HEK293 (cell line): ENCODE results near the gene SPAG5.

Experiments used
- CTCF ChIA-PET: fragments of 350-600 bp; formaldehyde crosslinking; extraction: SDS; loops from one replicate; lab custom pipeline; 2021; ENCODE audit warnings: antibody characterized with exemption; lab: Yijun Ruan, JAX
- POLR2A ChIA-PET: fragments of 300-600 bp; formaldehyde crosslinking; extraction: SDS; loops from one replicate; lab custom pipeline; 2020; ENCODE audit warnings: antibody characterized with exemption, inconsistent platforms; lab: Yijun Ruan, JAX
- H3K27ac ChIP-seq: fragments of 200-500 bp; sonication (Bioruptor generic); 2 replicates; pipeline ENCODE4 v1.5.1; 2014; ENCODE audit warnings: low read depth, low read length, control low read depth, inconsistent platforms; ENCODE audit errors: extremely low read depth
- H3K36me3 ChIP-seq, 2 experiments: fragments of 200-500 bp in 1 of 2; sonication (Bioruptor generic) in 1 of 2; 1 replicate in 1 of 2; 2 replicates in 1 of 2; pipeline ENCODE4 v1.5.1; 2014 to 2017; ENCODE audit warnings: inconsistent platforms in 2 of 2, low read length in 2 of 2; ENCODE audit not compliant: control insufficient read depth in 2 of 2, insufficient read depth in 1 of 2
- H3K4me1 ChIP-seq: fragments of 200-500 bp; sonication (Bioruptor generic); 2 replicates; pipeline ENCODE4 v1.5.1; 2014; ENCODE audit warnings: mild to moderate bottlenecking, low read length, inconsistent platforms; ENCODE audit not compliant: control insufficient read depth, insufficient read depth
- H3K4me3 ChIP-seq: 2 replicates; pipeline ENCODE4 v1.5.1; 2011; ENCODE audit warnings: low read depth, mild to moderate bottlenecking, control low read depth, low read length, moderate library complexity
- H3K9me3 ChIP-seq: fragments of 200-500 bp; sonication (Bioruptor generic); 2 replicates; pipeline ENCODE4 v1.5.1; 2014; ENCODE audit warnings: low read depth, low read length, inconsistent platforms; ENCODE audit not compliant: control insufficient read depth, insufficient read depth
- BCL11A ChIP-seq: fragments of 450-650 bp; formaldehyde crosslinking; IDR thresholded peaks from 2 replicates; pipeline ENCODE4 v1.5.1; 2016; ENCODE audit warnings: low read depth, missing biosample characterization, missing genetic modification characterization
- MEIS1 ChIP-seq: sonication (generic); formaldehyde crosslinking; IDR thresholded peaks from 2 replicates; pipeline ENCODE4 v1.8.1; 2022; ENCODE audit warnings: missing genetic modification reagents, mild to moderate bottlenecking, borderline replicate concordance
- RBAK ChIP-seq: fragments of 450-650 bp; formaldehyde crosslinking; IDR thresholded peaks from 2 replicates; pipeline ENCODE4 v1.5.1; 2016; ENCODE audit warnings: missing biosample characterization, missing genetic modification characterization
- YY2 ChIP-seq: fragments of 450-650 bp; formaldehyde crosslinking; IDR thresholded peaks from 2 replicates; pipeline ENCODE4 v1.5.1; 2016; ENCODE audit warnings: missing biosample characterization, missing genetic modification characterization
- ZBTB7A ChIP-seq: fragments of 450-650 bp; formaldehyde crosslinking; IDR thresholded peaks from 2 replicates; pipeline ENCODE4 v1.5.1; 2016; ENCODE audit warnings: low read depth, missing biosample characterization, missing genetic modification characterization
- ZNF140 ChIP-seq: fragments of 450-650 bp; formaldehyde crosslinking; IDR thresholded peaks from 2 replicates; pipeline ENCODE4 v1.5.1; 2016; ENCODE audit warnings: missing biosample characterization, missing genetic modification characterization
- ZNF266 ChIP-seq: fragments of 450-650 bp; formaldehyde crosslinking; IDR thresholded peaks from 2 replicates; pipeline ENCODE4 v1.5.1; 2016; ENCODE audit warnings: missing biosample characterization, missing genetic modification characterization, low read depth
- ZNF274 ChIP-seq, 2 experiments: fragments of 200-500 bp in 1 of 2; fragments of 450-650 bp in 1 of 2; sonication (Bioruptor generic) in 1 of 2; formaldehyde crosslinking in 1 of 2; IDR thresholded peaks; 2 replicates each; pipeline versions ENCODE4 v1.5.1 to v1.6.1; 2014 to 2016; ENCODE audit warnings: borderline replicate concordance in 1 of 2, inconsistent platforms in 1 of 2, low read length in 1 of 2, missing biosample characterization in 1 of 2, missing genetic modification characterization in 1 of 2
- ZNF37A ChIP-seq: fragments of 450-650 bp; IDR thresholded peaks from 2 replicates; pipeline ENCODE4 v1.5.1; 2018; ENCODE audit warnings: missing biosample characterization, missing genetic modification characterization
- ZNF514 ChIP-seq: fragments of 450-650 bp; formaldehyde crosslinking; IDR thresholded peaks from 2 replicates; pipeline ENCODE4 v1.5.1; 2016; ENCODE audit warnings: missing biosample characterization, missing genetic modification characterization
- ZNF548 ChIP-seq: fragments of 450-650 bp; formaldehyde crosslinking; IDR thresholded peaks from 2 replicates; pipeline ENCODE4 v1.5.1; 2016; ENCODE audit warnings: missing biosample characterization, missing genetic modification characterization
- ZNF561 ChIP-seq: fragments of 450-650 bp; IDR thresholded peaks from 2 replicates; pipeline ENCODE4 v1.5.1; 2018; ENCODE audit warnings: missing biosample characterization, missing genetic modification characterization, borderline replicate concordance
- ZNF621 ChIP-seq: fragments of 450-650 bp; formaldehyde crosslinking; IDR thresholded peaks from 2 replicates; pipeline ENCODE4 v1.5.1; 2017; ENCODE audit warnings: missing biosample characterization, missing genetic modification characterization
- ZNF792 ChIP-seq: fragments of 450-650 bp; formaldehyde crosslinking; IDR thresholded peaks from 2 replicates; pipeline ENCODE4 v1.5.1; 2016; ENCODE audit warnings: missing biosample characterization, missing genetic modification characterization
- ZSCAN16 ChIP-seq: fragments of 450-650 bp; formaldehyde crosslinking; IDR thresholded peaks from 2 replicates; pipeline ENCODE4 v1.5.1; 2016; ENCODE audit warnings: missing biosample characterization, missing genetic modification characterization
- TF ChIP-seq, protein P1 (sequence below): fragments of 450-650 bp; formaldehyde crosslinking; IDR thresholded peaks from 2 replicates; pipeline ENCODE4 v1.5.1; 2016; ENCODE audit warnings: missing biosample characterization, missing genetic modification characterization
- TF ChIP-seq, protein P2 (sequence below): fragments of 450-650 bp; formaldehyde crosslinking; IDR thresholded peaks from 2 replicates; pipeline ENCODE4 v1.5.1; 2016; ENCODE audit warnings: missing biosample characterization, missing genetic modification characterization
- TF ChIP-seq, protein P3 (sequence below): fragments of 450-650 bp; formaldehyde crosslinking; conservative IDR thresholded peaks from 2 replicates; pipeline ENCODE4 v1.5.1; 2016; ENCODE audit warnings: low read depth, missing biosample characterization, missing genetic modification characterization
- TF ChIP-seq, protein P4 (sequence below): fragments of 450-650 bp; formaldehyde crosslinking; IDR thresholded peaks from 2 replicates; pipeline ENCODE4 v1.5.1; 2016; ENCODE audit warnings: missing biosample characterization, missing genetic modification characterization

The SPAG5 gene

DNA sequence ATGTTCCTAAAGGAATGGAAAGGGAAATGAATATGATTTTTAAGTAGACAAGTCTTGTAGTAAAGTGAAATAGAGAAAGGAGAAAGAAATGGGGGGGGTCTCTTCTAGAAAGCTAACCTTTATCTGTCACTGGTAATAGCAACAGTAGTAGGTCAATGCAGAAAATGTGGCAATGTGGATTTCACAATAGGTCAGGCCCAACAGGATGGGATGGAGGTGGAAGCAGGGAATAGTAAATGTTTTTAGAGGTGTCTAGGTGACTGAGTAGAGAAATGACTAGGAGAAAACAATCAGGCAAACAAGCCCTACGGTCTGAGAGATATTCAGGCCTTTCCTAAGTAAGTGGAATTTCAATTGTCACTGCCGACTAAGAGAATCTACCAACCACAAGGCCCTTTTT, 21.2 kb upstream of the SPAG5 start (continued):
- TF ChIP-seq, protein P1, sequence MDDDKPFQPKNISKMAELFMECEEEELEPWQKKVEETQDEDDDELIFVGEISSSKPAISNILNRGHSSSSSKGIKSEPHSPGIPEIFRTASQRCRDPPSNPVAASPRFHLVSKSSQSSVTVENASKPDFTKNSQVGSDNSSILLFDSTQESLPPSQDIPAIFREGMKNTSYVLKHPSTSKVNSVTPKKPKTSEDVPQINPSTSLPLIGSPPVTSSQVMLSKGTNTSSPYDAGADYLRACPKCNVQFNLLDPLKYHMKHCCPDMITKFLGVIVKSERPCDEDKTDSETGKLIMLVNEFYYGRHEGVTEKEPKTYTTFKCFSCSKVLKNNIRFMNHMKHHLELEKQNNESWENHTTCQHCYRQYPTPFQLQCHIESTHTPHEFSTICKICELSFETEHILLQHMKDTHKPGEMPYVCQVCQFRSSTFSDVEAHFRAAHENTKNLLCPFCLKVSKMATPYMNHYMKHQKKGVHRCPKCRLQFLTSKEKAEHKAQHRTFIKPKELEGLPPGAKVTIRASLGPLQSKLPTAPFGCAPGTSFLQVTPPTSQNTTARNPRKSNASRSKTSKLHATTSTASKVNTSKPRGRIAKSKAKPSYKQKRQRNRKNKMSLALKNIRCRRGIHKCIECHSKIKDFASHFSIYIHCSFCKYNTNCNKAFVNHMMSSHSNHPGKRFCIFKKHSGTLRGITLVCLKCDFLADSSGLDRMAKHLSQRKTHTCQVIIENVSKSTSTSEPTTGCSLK (tag by site-specific recombination) = no peak
- TF ChIP-seq, all 188 proteins: peak for 0

DNA sequence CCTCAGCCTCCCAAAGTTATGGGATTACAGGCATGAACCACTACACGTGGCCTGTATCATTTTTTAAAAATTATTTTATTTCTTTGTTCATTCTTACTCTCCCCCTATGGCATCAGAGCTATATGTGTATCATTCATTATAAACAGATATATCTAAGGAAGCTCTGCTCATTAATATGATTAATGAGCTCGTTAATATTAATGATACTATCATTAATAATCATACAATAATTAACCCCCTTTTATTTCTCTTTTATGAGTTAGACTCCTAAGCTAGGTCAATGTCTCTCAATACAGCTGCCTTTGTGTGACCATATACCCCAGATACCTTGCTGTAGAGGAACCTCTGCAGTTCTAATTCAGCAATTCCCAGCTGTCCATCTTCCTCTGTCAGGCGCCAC, 19.6 kb upstream of the SPAG5 start:
- no peak overlapping the region for H3K27ac ChIP-seq

More for the DNA sequence above, 19.6 kb upstream of the SPAG5 start:
- POLR2A ChIA-PET = interaction anchor here (0.9 to 1.2 kb wide), 4 partner anchors 10 to 101 kb away, joined by 3 to 4 read pairs (median 3); partner anchors contain the start of genes RPL23A, SDF2 and SUPT6H
- no peaks in the 10 kb centered on the region for H3K9me3 ChIP-seq
- no peak overlapping the region for H3K4me3 ChIP-seq
- TF ChIP-seq ZBTB7A (tag by site-specific recombination) (no peak), RBAK (tag by site-specific recombination) (no peak), ZNF274 (IDR thresholded peaks at IDR 0.05; ENCODE audit: low read length) (no peak), ZNF274 (tag by site-specific recombination; IDR thresholded peaks at IDR 0.05; ENCODE audit: borderline replicate concordance) (no peak), YY2 (no peak), MEIS1 (no peak), ZNF37A (tag by site-specific recombination) (no peak), ZNF548 (tag by site-specific recombination) (no peak), ZNF140 (tag by site-specific recombination) (no peak), ZSCAN16 (no peak), BCL11A (tag by site-specific recombination) (no peak), ZNF266 (tag by site-specific recombination) (no peak), ZNF792 (tag by site-specific recombination) (no peak), ZNF561 (tag by site-specific recombination) (no peak), ZNF621 (tag by site-specific recombination) (no peak), ZNF514 (tag by site-specific recombination) (no peak)
- TF ChIP-seq, protein P2, sequence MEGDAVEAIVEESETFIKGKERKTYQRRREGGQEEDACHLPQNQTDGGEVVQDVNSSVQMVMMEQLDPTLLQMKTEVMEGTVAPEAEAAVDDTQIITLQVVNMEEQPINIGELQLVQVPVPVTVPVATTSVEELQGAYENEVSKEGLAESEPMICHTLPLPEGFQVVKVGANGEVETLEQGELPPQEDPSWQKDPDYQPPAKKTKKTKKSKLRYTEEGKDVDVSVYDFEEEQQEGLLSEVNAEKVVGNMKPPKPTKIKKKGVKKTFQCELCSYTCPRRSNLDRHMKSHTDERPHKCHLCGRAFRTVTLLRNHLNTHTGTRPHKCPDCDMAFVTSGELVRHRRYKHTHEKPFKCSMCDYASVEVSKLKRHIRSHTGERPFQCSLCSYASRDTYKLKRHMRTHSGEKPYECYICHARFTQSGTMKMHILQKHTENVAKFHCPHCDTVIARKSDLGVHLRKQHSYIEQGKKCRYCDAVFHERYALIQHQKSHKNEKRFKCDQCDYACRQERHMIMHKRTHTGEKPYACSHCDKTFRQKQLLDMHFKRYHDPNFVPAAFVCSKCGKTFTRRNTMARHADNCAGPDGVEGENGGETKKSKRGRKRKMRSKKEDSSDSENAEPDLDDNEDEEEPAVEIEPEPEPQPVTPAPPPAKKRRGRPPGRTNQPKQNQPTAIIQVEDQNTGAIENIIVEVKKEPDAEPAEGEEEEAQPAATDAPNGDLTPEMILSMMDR (tag by site-specific recombination) = no peak
- TF ChIP-seq, protein P3, sequence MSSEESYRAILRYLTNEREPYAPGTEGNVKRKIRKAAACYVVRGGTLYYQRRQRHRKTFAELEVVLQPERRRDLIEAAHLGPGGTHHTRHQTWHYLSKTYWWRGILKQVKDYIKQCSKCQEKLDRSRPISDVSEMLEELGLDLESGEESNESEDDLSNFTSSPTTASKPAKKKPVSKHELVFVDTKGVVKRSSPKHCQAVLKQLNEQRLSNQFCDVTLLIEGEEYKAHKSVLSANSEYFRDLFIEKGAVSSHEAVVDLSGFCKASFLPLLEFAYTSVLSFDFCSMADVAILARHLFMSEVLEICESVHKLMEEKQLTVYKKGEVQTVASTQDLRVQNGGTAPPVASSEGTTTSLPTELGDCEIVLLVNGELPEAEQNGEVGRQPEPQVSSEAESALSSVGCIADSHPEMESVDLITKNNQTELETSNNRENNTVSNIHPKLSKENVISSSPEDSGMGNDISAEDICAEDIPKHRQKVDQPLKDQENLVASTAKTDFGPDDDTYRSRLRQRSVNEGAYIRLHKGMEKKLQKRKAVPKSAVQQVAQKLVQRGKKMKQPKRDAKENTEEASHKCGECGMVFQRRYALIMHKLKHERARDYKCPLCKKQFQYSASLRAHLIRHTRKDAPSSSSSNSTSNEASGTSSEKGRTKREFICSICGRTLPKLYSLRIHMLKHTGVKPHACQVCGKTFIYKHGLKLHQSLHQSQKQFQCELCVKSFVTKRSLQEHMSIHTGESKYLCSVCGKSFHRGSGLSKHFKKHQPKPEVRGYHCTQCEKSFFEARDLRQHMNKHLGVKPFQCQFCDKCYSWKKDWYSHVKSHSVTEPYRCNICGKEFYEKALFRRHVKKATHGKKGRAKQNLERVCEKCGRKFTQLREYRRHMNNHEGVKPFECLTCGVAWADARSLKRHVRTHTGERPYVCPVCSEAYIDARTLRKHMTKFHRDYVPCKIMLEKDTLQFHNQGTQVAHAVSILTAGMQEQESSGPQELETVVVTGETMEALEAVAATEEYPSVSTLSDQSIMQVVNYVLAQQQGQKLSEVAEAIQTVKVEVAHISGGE (tag by site-specific recombination) = no peak
- TF ChIP-seq, protein P4, sequence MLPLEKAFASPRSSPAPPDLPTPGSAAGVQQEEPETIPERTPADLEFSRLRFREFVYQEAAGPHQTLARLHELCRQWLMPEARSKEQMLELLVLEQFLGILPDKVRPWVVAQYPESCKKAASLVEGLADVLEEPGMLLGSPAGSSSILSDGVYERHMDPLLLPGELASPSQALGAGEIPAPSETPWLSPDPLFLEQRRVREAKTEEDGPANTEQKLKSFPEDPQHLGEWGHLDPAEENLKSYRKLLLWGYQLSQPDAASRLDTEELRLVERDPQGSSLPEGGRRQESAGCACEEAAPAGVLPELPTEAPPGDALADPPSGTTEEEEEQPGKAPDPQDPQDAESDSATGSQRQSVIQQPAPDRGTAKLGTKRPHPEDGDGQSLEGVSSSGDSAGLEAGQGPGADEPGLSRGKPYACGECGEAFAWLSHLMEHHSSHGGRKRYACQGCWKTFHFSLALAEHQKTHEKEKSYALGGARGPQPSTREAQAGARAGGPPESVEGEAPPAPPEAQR = no peak
- CTCF ChIA-PET = interaction anchor here (0.6 to 0.9 kb wide), 2 partner anchors 29 to 30 kb away, joined by 3 read pairs; no protein-coding TSS in a partner anchor
- no peaks in the 10 kb centered on the region for H3K4me1 ChIP-seq
- peaks cover 82 to 99% of the 10 kb centered on the region in 2 experiments for H3K36me3 ChIP-seq
